ENCODE results near the gene DCPS. TPM values are rescaled to one million over a fixed set of nuclear protein-coding genes. Genes with fewer than 3 reads are reported as not detected.

Gene DCPS
- total RNA-seq, 1 experiment from 2014 or later = 25.6 TPM

- H3K4me1 ChIP-seq (ENCODE audit: control insufficient read depth in 1 of 2, insufficient read depth in 2 of 2, low read length in 2 of 2) = peaks cover 12 to 32% of the 10 kb centered on the region in 2 experiments
- ChIA-PET POLR2A (no interaction called here), CTCF (no interaction called here), RAD21 (ENCODE audit: low non-redundant PET in 1 of 2, low total read pairs in 2 of 2, uncharacterized antibody in 2 of 2, unreplicated experiment in 2 of 2) (no interaction called here)
- H3K27me3 ChIP-seq (ENCODE audit: insufficient read depth, low read length) = no peaks in the 10 kb centered on the region
- no peak overlapping the region for H2AFZ ChIP-seq (ENCODE audit: low read depth, low read length, poor library complexity, severe bottlenecking)
- H3K4me2 ChIP-seq (ENCODE audit: low read length) = no peak overlapping the region
- DNase-seq (ENCODE audit: low read depth, low spot score) (no peak), ATAC-seq (no peak)
- H3K4me3 ChIP-seq (replicated peaks in 1 of 2; ENCODE audit: low read depth in 1 of 2, low read length in 2 of 2) = no peak overlapping the region
- BruUV-seq (replicated peaks) = no TSS peak
- H3K36me3 ChIP-seq (ENCODE audit: control insufficient read depth in 1 of 2, insufficient read depth in 2 of 2, low read length in 2 of 2) = 0 out of 4 replicates have a peak, but pooled peaks cover 0 to 6% of the 10 kb centered on the region in 2 experiments
- intact Hi-C loops (cut with micrococcal nuclease) = no loop called here
- H3K79me2 ChIP-seq (ENCODE audit: insufficient read depth, low read length) = peaks cover 26% of the 10 kb centered on the region; the same call in 1 of the 2 replicates
- H3K9me2 ChIP-seq (ENCODE audit: insufficient read depth) = no peaks in the 10 kb centered on the region
- no peak overlapping the region for H3K27ac ChIP-seq (ENCODE audit: low read depth, low read length)
- H3K9ac ChIP-seq (ENCODE audit: low read length) = no peak overlapping the region
- H3K9me3 ChIP-seq (ENCODE audit: control insufficient read depth in 1 of 2, insufficient read depth in 1 of 2, low read depth in 1 of 2, low read length in 2 of 2) = no peaks in the 10 kb centered on the region
- no peaks in the 10 kb centered on the region for H4K20me1 ChIP-seq (ENCODE audit: insufficient read depth)
- TF ChIP-seq EZH2phosphoT487 (IDR thresholded peaks at IDR 0.05; ENCODE audit: borderline replicate concordance) = no peak
These were observed 45.1 kb downstream of the DCPS start for GRCh38 chr11:126348806-126349582.

- intact Hi-C loops (cut with micrococcal nuclease) = no loop called here
- Histone ChIP-seq H3K27ac (ENCODE audit: low read depth, low read length) (no peak overlapping the region), H2AFZ (ENCODE audit: low read depth, low read length, poor library complexity, severe bottlenecking) (no peak overlapping the region), H3K9ac (ENCODE audit: low read length) (no peak overlapping the region), H4K20me1 (ENCODE audit: insufficient read depth) (no peaks in the 10 kb centered on the region), H3K9me2 (ENCODE audit: insufficient read depth) (no peaks in the 10 kb centered on the region), H3K36me3 (ENCODE audit: control insufficient read depth in 1 of 2, insufficient read depth in 2 of 2, low read length in 2 of 2) (0 out of 4 replicates have a peak, but pooled peaks cover 0 to 6% of the 10 kb centered on the region in 2 experiments), H3K79me2 (ENCODE audit: insufficient read depth, low read length) (peaks cover 35% of the 10 kb centered on the region; the same call in 1 of the 2 replicates), H3K4me3 (replicated peaks in 1 of 2; ENCODE audit: low read depth in 1 of 2, low read length in 2 of 2) (no peak overlapping the region), H3K27me3 (ENCODE audit: insufficient read depth, low read length) (no peaks in the 10 kb centered on the region), H3K9me3 (ENCODE audit: control insufficient read depth in 1 of 2, insufficient read depth in 1 of 2, low read depth in 1 of 2, low read length in 2 of 2) (no peaks in the 10 kb centered on the region), H3K4me1 (ENCODE audit: control insufficient read depth in 1 of 2, insufficient read depth in 2 of 2, low read length in 2 of 2) (peaks cover 13 to 38% of the 10 kb centered on the region in 2 experiments), H3K4me2 (ENCODE audit: low read length) (no peak overlapping the region)
- no peak for TF ChIP-seq CEBPB (IDR thresholded peaks at IDR 0.05; ENCODE audit: low read depth)
- no peak for TF ChIP-seq ELF1 (IDR thresholded peaks at IDR 0.05; ENCODE audit: borderline replicate concordance, low read depth)
- TF ChIP-seq EZH2phosphoT487 (IDR thresholded peaks at IDR 0.05; ENCODE audit: borderline replicate concordance) = no peak
- TF ChIP-seq RAD21 (IDR thresholded peaks at IDR 0.05; ENCODE audit: low read depth) = no peak
- DNase-seq (ENCODE audit: low read depth, low spot score) = no peak
- POLR2A ChIA-PET = no interaction called here
- CTCF ChIA-PET = no interaction called here
- RAD21 ChIA-PET (ENCODE audit: low non-redundant PET in 1 of 2, low total read pairs in 2 of 2, uncharacterized antibody in 2 of 2, unreplicated experiment in 2 of 2) = no interaction called here
- no TSS peak for BruUV-seq (replicated peaks)
- no peak for ATAC-seq
These were observed 47.0 kb downstream of the DCPS start for GRCh38 chr11:126350836-126351235.
